ENCODE measurements around the gene FLOT2. TPM values are rescaled to one million over a fixed set of nuclear protein-coding genes. Genes with fewer than 3 reads are reported as not detected.
"Not testable (repeated sequence)": the region's sequence is repeated elsewhere in the genome, so short reads cannot be mapped to it uniquely, and the experiment has no call there.

Gene FLOT2
- total RNA-seq, 4 donors from 2014 or later = 44.8 to 81.8 (median 65.2) TPM

GRCh38 chr17:28879886-28880571 is 17.5 kb downstream of the FLOT2 start:
- H3K36me3 ChIP-seq = peaks cover 40 to 77% (median 65%) of the 10 kb centered on the region in 3 donors

GRCh38 chr17:28878981-28879380 is 18.6 kb downstream of the FLOT2 start:
- Histone ChIP-seq H3K27me3 (no peaks in the 10 kb centered on the region), H3K4me3 (no peak overlapping the region), H3K9me3 (no peaks in the 10 kb centered on the region), H3K27ac (no peak overlapping the region), H3K4me1 (peaks cover 0 to 19% (median 0%) of the 10 kb centered on the region in 3 donors), H3K36me3 (peaks cover 32 to 66% (median 55%) of the 10 kb centered on the region in 3 donors)
- no peak for TF ChIP-seq POLR2A (IDR thresholded peaks at IDR 0.05)
- peak in 4 of 6 experiments; percentile 7 to 45 (median 19) for TF ChIP-seq CTCF (IDR thresholded peaks at IDR 0.05)
- DNase-seq = no peak
- 88% methylated on average over 3 of the region's 4 CpGs; no CpG with 5 or more reads in 1 of the 2 donors for WGBS, 2 donors
- intact Hi-C loops (cut with DNase I) = no loop called here

More at GRCh38 chr17:28879886-28880571, 17.5 kb downstream of the FLOT2 start:
- 61 to 67% methylated on average over 9 of the region's 9 CpGs for WGBS, 2 donors
- Histone ChIP-seq H3K4me1 (peaks cover 0 to 14% (median 0%) of the 10 kb centered on the region in 3 donors), H3K27me3 (no peaks in the 10 kb centered on the region), H3K9me3 (no peaks in the 10 kb centered on the region), H3K27ac (no peak overlapping the region), H3K4me3 (no peak overlapping the region)
- TF ChIP-seq POLR2A (IDR thresholded peaks at IDR 0.05) = no peak
- DNase-seq = no peak
- intact Hi-C loops (cut with DNase I) = no loop called here

GRCh38 chr17:28878158-28878910 is 19.2 kb downstream of the FLOT2 start:
- TF ChIP-seq POLR2A (IDR thresholded peaks at IDR 0.05) = no peak
- TF ChIP-seq CTCF (IDR thresholded peaks at IDR 0.05) = no peak
- H3K27me3 ChIP-seq = no peaks in the 10 kb centered on the region
- intact Hi-C loops (cut with DNase I) = no loop called here
- 60 to 81% methylated on average over 2 of the region's 2 CpGs for WGBS, 2 donors
- H3K4me3 ChIP-seq = no peak overlapping the region
- no peak overlapping the region for H3K27ac ChIP-seq
- peaks cover 26 to 60% (median 49%) of the 10 kb centered on the region in 3 donors for H3K36me3 ChIP-seq
- no peaks in the 10 kb centered on the region for H3K9me3 ChIP-seq
- H3K4me1 ChIP-seq = peaks cover 0 to 19% (median 0%) of the 10 kb centered on the region in 3 donors
- no peak for DNase-seq

GRCh38 chr17:28877150-28877711 is 20.3 kb downstream of the FLOT2 start:
- WGBS, 2 donors = 86 to 96% methylated on average over 5 to 6 of the region's 6 CpGs
- H3K27ac ChIP-seq; H3K27me3 ChIP-seq; H3K9me3 ChIP-seq; DNase-seq; H3K4me3 ChIP-seq; intact Hi-C loops (cut with DNase I): not testable (repeated sequence)
- Histone ChIP-seq H3K4me1 (peaks cover 0 to 19% (median 0%) of the 10 kb centered on the region in 3 donors), H3K36me3 (peaks cover 17 to 49% (median 38%) of the 10 kb centered on the region in 3 donors)

- H3K27me3 ChIP-seq = no peaks in the 10 kb centered on the region
- H3K4me3 ChIP-seq = no peak overlapping the region
- 19 to 50% methylated on average over 1 of the region's 1 CpG for WGBS, 2 donors
- intact Hi-C loops (cut with DNase I) = no loop called here
- peaks cover 0 to 24% (median 0%) of the 10 kb centered on the region in 3 donors for H3K4me1 ChIP-seq
- H3K27ac ChIP-seq = no peak overlapping the region
- no peak for DNase-seq
- H3K36me3 ChIP-seq = peaks cover 5 to 37% (median 26%) of the 10 kb centered on the region in 3 donors
- no peaks in the 10 kb centered on the region for H3K9me3 ChIP-seq
- TF ChIP-seq POLR2A (IDR thresholded peaks at IDR 0.05) = no peak
- TF ChIP-seq CTCF (IDR thresholded peaks at IDR 0.05) = no peak
Observed at GRCh38 chr17:28875848-28876550, 21.5 kb downstream of the FLOT2 start.

Data from esophagus squamous epithelium (tissue), 5 donors.